HepG2 (cell line): ENCODE measurements around the gene SPATA25. TPM values are rescaled to one million over a fixed set of nuclear protein-coding genes. Genes with fewer than 3 reads are reported as not detected.

Source experiments
- AKNA ChIP-seq: sonication (generic); formaldehyde crosslinking; IDR thresholded peaks from 2 replicates; pipeline ENCODE4 v1.4.0; 2020; ENCODE audit warnings: missing genetic modification reagents, borderline replicate concordance
- ARNTL ChIP-seq: sonication (generic); formaldehyde crosslinking; IDR thresholded peaks from 2 replicates; pipeline ENCODE4 v1.4.0; 2020; ENCODE audit warnings: mild to moderate bottlenecking, missing genetic modification reagents
- CTCF ChIP-seq: sonication (generic); formaldehyde crosslinking; IDR thresholded peaks from 2 replicates; pipeline ENCODE4 v1.5.0; 2020; ENCODE audit warnings: mild to moderate bottlenecking, missing genetic modification reagents, moderate library complexity
- FOXK2 ChIP-seq: fragments of 450-650 bp; IDR thresholded peaks from 2 replicates; pipeline ENCODE4 v1.6.1; 2016
- GATAD1 ChIP-seq: IDR thresholded peaks from 2 replicates; pipeline ENCODE4 v1.6.1; 2016; ENCODE audit warnings: missing genetic modification reagents, missing compliant biosample characterization
- GATAD2A ChIP-seq: IDR thresholded peaks from 2 replicates; pipeline ENCODE4 v1.6.1; 2016
- KLF12 ChIP-seq: sonication (generic); formaldehyde crosslinking; IDR thresholded peaks from 2 replicates; pipeline ENCODE4 v1.4.0; 2020; ENCODE audit warnings: missing genetic modification reagents, borderline replicate concordance
- MAFG ChIP-seq: sonication (generic); formaldehyde crosslinking; IDR thresholded peaks from 2 replicates; pipeline ENCODE4 v1.5.1; 2020; ENCODE audit warnings: mild to moderate bottlenecking, missing genetic modification reagents
- RCOR2 ChIP-seq: IDR thresholded peaks from 2 replicates; pipeline ENCODE4 v1.6.1; 2016; ENCODE audit warnings: missing biosample characterization, missing genetic modification reagents
- RNF2 ChIP-seq: fragments of 450-650 bp; conservative IDR thresholded peaks from 2 replicates; pipeline ENCODE4 v1.6.1; 2016; ENCODE audit warnings: low read depth
- SMARCE1 ChIP-seq: fragments of 450-650 bp; IDR thresholded peaks from 2 replicates; pipeline ENCODE4 v1.6.1; 2017; ENCODE audit warnings: borderline replicate concordance
- ZBTB42 ChIP-seq: sonication (generic); formaldehyde crosslinking; IDR thresholded peaks from 2 replicates; pipeline ENCODE4 v1.5.0; 2020; ENCODE audit warnings: mild to moderate bottlenecking, missing genetic modification reagents
- ZGPAT ChIP-seq: IDR thresholded peaks from 2 replicates; pipeline ENCODE4 v1.6.1; 2016; ENCODE audit warnings: mild to moderate bottlenecking
- ZNF687 ChIP-seq: sonication (generic); formaldehyde crosslinking; IDR thresholded peaks from 2 replicates; pipeline ENCODE4 v1.5.1; 2020; ENCODE audit warnings: mild to moderate bottlenecking, missing genetic modification reagents, moderate library complexity
- ZNF747 ChIP-seq: sonication (generic); formaldehyde crosslinking; IDR thresholded peaks from 2 replicates; pipeline ENCODE4 v1.8.1; 2023; ENCODE audit warnings: missing genetic modification reagents, mild to moderate bottlenecking, borderline replicate concordance
- ZSCAN25 ChIP-seq: sonication (generic); formaldehyde crosslinking; IDR thresholded peaks from 2 replicates; pipeline ENCODE4 v1.8.0; 2022; ENCODE audit warnings: mild to moderate bottlenecking, missing genetic modification reagents
- polyA plus RNA-seq, 8 experiments: library from polyadenylated mRNA; depleted of rRNA in 3 of 8; stranded (reverse) in 7 of 8; unstranded in 1 of 8; fragments of >200 nt; fragmentation: Illumina TruSeq in 4 of 8; extraction: Trizol in 4 of 8; gene quantifications; 2 replicates each; pipeline versions ENCODE4 v1.2.1 to v1.2.3, GENCODE V29; 2011 to 2016; ENCODE audit warnings: low read depth in 4 of 8, missing spikeins in 1 of 8, mixed read lengths in 1 of 8; ENCODE audit not compliant: insufficient read depth in 1 of 8
- total RNA-seq, 5 experiments: library from RNA; depleted of rRNA; stranded (reverse); fragments of >200 nt; fragmentation: Illumina TruSeq; extraction: Trizol; gene quantifications; 2 replicates each; pipeline ENCODE4 v1.2.3, GENCODE V29; 2016; ENCODE audit warnings: low read depth in 1 of 5

The SPATA25 gene
- total and polyA plus RNA-seq, 2 of the 13 experiments (the other 11 are each of a cell fraction or from before 2014, with no cell fraction given): 4.8 to 7.6 TPM

- peak; percentile 39 for TF ChIP-seq ZGPAT (CRISPR knock-in tag)
- no peak for TF ChIP-seq RNF2
- TF ChIP-seq ARNTL (CRISPR knock-in tag): no peak
- peak; percentile 24; the same call in 1 of the 2 replicates for TF ChIP-seq ZNF687 (CRISPR knock-in tag)
- TF ChIP-seq CTCF: no peak
- no peak for TF ChIP-seq ZNF747 (CRISPR knock-in tag)
- 0 out of 2 replicates have a peak, but pooled peaks have one; percentile 18 for TF ChIP-seq RCOR2
- no peak for TF ChIP-seq GATAD1 (CRISPR knock-in tag)
- peak; percentile 95 for TF ChIP-seq MAFG (CRISPR knock-in tag)
- peak; percentile 62 for TF ChIP-seq GATAD2A (CRISPR knock-in tag)
- peak; percentile 78 for TF ChIP-seq FOXK2
- no peak for TF ChIP-seq AKNA (CRISPR knock-in tag)
- no peak for TF ChIP-seq ZSCAN25 (CRISPR knock-in tag)
- TF ChIP-seq ZBTB42 (CRISPR knock-in tag): no peak
- TF ChIP-seq SMARCE1: no peak
- TF ChIP-seq KLF12: no peak
Observed at GRCh38 chr20:45924391-45925261, 37.2 kb upstream of the SPATA25 start (continued).
